ENCODE results near the gene IRAK1.
"Not testable (repeated sequence)": the region's sequence is repeated elsewhere in the genome, so short reads cannot be mapped to it uniquely, and the experiment has no call there.

The IRAK1 gene

DNA sequence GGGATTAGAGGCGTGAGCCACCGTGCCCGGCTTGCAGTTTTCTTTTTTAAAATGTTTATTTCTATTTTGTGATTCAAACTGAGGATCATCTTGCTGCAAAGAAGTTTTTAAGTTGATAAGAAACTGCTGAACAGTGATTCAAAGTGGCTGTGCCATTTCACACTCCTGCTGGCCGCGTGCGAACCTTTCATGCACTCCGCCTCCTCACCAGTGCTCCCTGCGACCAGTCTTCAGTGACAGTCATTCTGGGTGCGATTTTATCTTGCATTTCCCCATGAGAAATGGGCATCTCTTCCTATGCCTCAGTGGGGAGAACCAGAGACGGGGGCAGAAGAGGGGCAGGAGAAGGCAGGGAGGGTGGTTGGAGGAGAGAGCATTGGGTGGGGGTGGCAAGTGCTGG is 25.7 kb downstream of the IRAK1 start:
- no peak for DNase-seq

DNA sequence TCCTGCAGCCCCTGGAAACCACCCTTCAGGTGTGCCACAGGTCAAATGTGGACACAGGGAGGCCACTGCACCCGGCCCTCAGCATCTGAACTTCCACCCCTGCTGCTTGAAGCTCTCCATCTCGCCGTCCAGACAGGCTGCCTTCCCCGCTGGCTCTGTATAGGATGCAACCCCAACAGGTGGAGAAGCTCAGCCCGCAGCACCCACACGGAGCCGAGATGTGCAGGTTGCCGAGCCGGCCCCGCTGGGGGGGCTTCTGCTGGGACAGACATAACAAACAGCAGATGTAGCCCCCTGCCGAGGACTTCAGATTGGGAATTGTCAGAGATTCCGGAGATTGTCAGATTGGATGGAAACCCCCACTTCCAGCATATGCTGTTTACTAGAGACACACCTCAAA is 26.6 kb downstream of the IRAK1 start:
- no peak for DNase-seq

DNA sequence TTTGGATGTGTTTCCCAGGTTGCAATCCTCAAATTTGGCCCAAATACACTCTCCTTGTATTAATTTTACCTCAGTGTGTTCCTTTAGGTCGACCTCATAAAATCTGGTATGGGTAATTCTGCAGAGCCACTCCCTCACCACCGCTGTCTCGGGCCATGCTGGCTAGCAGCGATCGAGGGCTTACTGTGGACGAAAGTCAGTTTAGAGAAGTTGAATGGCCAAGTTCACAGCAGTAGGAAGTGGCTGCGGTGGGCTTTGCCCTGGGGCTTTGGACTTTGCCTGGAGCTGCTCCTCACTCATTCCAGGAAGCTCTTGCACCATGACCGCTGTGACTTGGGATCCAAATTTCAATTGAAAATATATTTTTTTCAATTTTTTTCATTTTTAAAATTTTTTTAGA is 27.5 kb downstream of the IRAK1 start:
- DNase-seq = no peak

DNA sequence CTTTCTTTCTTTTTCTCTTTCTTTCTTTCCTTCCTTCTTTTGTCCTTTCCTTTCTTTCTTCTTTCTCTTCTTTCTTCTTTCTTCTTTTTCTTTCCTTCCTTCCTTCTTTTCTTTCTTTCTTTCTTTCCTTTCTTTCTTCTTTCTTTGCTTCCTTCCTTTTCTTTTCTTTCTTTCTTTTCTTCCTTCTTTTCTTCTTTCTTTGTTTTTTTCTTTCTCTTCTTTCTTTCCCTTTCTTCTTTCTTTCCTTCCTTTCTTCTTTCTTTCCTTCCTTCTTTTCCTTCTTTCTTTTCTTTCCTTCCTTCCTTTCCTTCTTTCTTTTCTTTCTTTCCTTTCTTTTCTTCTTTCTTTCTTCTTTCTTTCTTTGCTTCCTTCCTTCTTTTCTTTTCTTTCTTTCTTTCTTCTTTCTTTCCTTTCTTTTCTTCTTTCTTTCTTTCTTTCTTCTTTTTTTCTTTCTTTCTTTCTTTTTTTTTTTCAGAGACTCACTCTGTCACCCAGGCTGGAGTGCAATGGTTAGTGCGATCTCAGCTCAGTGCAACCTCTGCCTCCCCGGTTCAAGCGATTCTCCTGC is 28.6 kb downstream of the IRAK1 start:
- no peak for DNase-seq

DNA sequence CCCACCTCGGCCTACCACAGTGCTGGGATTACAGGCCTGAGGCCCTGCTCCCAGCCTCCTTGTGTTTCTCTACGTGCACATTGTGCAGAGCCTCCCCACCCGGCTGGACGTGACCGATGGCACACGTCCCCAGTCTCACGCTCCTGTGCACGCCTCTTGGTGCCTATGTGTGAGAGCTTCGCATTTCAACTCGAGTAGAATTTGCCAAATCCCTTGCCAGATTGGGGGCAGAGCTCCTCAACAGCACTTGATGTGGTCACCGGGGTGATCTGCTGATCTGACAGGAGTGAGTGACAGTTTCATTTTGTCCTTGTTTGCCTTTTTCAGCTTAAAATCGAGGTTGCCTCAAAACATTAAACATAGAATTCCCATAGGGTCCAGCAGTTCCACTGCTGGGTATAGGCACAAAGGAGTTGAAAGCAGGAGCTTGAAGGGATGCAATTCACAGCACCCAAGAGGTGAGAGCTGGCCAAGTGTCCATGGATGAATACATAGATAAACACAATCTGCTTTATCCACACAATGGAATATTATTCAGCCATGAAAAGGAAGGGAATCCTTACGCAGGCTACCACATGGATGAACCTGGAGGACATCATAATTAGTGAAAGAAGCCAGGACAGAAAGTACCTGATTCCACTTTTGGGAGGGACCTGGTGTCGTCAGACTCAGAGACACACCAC is 29.6 kb downstream of the IRAK1 start:
- no peak for DNase-seq

DNA sequence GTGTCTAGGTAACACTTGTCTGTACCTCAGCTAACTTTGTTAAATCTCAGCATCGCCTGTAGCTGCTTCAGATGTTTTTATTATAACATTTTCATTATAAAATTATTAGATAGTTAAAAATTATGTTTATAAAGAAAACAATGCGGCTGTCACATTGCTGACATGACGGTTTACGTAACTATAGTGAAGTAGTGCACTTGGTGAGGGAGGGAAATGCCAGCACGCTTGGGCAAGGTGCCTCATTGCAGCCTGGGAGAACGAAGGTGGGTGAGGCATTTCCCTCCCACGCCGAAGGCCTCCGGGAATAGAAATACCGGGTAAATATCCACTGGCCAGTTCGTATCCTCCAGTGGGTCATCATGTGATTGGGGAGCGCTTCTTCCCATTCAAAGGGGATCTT is 31.2 kb downstream of the IRAK1 start:
- no peak for DNase-seq

DNA sequence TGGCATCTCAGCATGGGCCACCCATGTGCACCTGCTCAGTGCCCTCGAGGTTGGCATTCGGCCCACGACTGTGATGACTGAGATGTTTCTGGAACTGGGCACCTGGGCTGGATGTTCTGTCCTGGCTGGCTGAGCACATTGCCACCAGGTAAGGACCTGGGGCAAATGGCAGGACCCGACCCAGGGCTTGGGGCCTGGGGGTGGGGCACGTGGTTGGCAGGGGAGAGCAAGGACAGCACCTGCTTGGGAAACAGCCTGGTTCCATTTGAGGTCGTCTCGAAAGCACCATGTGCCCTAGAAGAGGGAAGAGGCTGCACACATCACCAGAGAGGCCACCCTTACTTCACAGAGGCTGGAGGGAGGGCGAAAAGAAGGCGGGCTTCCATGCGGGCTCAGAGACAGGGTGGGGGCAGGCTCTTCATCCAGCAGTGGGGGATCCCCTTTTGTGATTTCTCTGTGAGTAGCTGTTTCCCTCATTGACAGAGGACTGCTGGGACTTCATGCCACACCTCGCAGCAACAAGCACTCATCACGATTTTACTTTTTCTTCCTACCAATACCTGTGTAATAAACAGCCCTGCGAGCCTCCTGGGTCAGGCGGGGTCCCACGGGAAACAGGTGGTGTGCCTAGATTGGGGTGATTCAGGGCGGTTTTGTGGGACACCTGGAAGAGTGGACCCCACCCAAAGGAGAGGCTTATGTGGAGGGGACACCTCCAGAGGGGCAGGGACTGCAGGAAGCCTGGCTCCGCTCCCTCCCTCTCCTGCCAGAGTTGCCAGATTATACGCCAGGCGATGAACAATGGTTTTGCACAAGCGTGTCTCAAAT is 35.1 kb downstream of the IRAK1 start:
- DNase-seq = no peak

DNA sequence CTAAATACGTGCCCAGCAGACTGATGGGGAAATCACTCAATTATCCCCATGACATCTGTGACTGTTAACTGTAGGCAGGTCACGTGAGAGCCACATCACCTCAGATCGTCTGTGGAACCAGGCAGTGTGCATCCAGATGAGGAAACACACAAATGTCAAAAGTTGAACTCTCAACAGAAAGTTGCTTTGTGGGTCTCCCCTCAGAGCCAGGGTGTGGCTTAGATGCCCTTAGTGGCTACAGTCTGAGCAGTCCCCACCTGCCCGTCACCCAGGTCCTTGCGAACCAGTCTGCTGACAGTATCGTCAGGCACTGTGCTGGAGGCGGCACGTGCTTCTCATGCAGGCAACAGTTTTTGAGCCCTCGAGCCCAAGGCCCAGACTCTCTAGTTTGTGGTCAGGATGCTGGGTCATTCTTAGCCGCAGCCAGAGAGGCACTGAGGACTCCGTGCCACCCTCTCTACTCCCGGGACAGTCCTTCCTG is 36.3 kb downstream of the IRAK1 start:
- no peak for DNase-seq

DNA sequence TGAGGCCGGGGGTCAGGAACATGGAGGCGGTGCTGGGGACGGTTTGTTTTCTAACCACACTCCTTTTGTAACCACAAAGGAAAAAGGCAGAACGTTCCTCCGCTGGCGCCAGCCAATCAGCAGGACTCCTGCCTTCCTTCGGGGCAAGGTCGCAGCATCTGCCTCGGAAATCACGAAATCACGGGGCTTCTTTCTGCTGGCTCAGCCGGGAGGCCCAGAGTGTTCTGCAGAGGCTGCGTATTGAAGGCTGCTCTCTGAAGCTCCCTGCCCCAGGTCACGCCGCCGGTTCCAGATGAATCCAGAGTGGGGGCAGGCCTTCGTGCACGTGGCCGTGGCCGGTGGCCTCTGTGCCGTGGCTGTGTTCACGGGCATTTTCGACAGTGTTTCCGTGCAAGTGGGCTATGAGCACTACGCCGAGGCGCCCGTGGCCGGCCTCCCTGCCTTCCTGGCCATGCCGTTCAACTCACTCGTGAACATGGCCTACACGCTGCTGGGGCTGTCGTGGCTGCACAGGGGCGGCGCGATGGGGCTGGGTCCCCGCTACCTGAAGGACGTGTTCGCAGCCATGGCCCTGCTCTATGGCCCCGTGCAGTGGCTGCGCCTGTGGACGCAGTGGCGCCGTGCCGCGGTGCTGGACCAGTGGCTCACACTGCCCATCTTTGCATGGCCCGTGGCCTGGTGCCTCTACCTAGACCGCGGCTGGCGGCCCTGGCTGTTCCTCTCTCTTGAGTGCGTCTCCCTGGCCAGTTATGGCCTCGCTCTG is 37.8 kb downstream of the IRAK1 start:
- DNase-seq = peak; percentile 41

DNA sequence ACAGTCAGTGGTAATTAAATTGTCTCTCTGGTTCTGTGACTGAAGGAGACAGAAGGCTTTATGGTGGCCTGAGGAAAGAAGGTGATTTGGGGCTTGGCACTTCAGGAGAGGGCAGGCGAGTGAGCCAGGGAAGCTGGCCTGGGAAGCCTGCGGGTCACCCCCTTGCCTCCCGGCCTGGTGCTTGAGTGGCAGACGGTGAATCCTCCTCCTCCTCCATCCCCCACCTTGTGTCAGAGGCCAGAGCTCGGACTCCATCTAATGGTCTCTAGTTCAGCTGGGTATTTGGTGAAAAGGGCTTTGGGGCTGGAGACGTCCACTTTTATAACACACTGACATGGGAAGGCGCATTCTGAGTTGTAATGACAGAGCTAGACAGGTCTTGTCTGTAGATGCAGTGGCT is 38.5 kb downstream of the IRAK1 start:
- no peak for DNase-seq

DNA sequence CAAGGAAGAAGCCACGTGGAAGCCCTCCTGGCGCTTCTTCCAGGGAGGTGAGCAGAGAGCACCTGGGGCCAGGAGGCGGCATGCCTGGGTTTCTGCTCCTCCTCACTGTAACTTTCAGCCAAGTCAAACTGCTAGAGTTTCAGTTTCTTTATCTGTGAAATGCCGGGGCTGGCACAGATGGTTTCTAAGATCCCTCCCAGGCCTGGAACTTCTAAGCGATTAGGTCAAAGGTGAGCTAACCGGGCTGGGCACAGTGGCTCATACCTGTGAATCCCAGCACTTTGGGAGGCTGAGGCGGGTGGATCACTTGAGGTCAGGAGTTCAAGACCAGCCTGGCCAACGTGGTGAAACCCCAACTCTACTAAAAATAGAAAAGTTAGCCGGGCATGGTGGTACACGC is 39.3 kb downstream of the IRAK1 start:
- not testable (repeated sequence) for DNase-seq

DNA sequence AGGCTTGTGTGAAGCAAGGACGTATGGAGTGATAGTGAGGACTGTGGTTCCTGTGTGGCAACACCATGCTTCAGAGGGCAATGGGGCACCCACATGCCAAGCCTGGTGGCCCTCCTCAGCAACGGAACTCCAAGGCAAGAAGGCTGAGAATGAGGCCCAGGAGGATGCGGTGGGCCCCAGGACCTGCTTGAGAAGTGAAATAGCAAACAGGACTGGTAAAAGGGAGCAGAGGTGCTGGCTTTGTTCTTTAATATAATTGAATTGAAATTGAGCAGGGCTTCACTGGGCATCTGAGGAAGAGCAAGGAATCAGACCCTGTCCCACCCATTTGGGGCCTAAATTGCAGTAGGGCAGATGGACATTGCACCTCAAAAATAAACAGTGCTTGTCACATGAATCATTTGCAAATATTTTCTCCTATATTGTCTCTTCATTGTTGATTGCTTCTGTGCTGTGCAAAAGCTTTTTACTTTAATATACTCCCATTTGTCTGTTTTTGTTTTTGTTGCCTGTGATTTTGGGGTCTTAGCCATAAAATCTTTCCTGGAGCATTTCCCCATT is 44.9 kb downstream of the IRAK1 start:
- DNase-seq = no peak

DNA sequence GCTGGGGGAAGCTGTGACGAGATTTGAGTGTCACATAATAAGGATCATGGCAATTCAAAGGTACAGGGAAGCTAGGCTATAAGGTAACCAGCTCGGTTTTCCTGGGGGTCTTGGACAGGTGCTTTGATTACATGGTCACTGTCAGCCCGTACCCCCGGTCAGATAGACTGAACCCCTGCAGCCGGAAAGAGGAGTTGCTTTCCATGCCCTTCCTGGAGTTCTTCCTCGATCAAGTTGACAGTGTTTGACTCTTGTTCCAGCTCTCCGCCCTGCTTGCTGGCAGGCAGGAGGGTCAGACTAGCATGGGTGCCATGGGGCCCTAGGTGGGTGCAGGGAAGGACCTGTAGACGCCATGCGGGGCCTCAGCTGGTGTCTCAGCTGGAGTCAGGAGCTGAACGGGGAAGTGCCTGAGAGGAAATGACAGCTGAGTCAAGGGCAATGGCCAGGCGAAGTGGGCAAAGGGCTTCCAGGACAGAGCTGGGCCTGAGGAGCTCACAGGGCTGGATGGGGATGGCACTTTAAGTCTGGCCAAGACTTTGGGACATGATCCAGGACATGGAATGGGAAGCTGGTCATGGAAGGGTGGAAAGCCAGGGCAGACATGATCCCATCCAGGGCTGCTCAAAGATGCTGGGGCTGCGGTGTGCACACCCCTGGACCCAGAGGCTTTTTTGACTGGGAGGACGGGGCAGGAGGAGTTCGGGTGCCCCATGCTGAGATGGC is 45.5 kb downstream of the IRAK1 start:
- no peak for DNase-seq

DNA sequence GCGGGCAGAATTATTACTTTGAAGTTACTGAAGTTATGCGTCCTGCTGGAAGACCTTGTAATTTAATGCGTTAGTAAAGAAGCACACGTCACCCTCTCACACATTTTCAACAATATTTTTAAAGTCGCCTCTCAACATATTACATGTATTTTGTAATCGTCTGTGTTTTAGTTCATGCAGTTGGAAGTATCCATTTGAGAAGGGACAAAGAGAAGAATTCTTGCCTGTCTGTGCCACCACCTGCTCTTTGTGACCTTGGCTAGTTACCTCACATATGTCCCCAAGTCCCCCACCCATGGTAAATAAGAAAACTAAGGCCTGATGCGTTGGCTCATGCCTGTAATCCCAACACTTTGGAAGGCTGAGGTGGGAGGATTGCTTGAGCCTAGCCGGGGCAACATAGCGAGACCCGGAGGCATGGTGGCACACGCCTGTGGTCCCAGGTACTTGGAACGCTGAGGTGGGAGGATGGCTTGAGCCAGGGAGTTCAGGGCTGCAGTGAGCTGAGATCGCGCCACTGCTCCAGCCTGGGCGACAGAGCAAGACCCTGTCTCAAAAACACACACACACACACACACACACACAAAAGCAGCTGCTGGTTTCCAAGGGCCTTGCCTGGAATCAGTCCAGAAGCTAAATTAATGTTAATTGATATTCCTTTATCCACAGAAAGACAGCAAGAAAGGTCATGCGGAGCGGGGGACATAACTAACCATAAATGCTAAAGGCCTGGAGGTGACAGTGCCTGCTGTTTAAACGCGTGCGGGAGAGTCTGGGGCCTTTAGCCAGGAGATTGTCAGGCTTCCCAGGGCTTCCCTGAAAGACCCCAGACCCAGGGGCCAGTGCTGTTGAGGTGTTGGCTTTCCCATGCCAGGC is 46.3 kb downstream of the IRAK1 start:
- DNase-seq = no peak

DNA sequence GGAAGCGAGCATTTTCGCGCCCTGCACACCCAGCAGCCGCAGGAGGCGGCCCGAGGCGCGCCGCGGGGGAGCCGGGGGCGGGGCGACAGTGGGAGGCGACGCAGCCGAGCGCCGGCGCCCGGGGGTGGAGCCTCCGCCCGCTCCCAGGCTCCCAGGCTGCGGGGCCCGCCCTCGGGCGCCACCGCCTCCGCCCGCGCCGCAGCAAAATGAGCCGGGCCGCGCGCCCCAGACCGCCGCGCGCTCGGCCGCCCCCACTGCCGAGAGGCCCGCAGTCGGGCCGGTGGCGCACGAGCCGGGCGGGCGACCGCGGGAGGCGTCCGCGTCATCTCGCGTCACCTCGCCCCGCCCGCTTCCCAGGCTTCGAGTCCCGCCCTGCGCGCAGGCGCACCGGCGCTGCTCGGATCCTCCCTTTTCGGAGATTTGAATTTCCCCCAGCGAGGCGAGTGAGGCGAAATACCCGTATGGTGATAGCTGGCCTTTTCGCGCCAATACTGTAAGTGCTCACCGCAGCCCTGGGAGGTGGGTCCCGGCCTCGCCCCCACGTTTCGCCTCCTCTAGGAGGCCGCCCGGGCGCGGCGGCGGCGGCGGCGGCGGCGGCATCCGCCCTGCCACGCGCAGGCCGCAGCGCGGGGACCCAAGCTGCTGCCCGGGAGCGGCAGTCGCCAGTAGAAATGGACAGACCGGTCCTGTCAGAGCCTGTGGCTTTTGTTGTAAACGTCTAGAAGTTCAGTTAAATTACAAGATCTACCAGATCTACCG is 47.2 kb downstream of the IRAK1 start, which contains the start of gene TMEM187:
TMEM187 (plus strand) TSS at position 387 of the 759 bp plus-strand sequence. CDS start 9,309 bp downstream, outside the sequence.
- peak; percentile 84 for DNase-seq

DNA sequence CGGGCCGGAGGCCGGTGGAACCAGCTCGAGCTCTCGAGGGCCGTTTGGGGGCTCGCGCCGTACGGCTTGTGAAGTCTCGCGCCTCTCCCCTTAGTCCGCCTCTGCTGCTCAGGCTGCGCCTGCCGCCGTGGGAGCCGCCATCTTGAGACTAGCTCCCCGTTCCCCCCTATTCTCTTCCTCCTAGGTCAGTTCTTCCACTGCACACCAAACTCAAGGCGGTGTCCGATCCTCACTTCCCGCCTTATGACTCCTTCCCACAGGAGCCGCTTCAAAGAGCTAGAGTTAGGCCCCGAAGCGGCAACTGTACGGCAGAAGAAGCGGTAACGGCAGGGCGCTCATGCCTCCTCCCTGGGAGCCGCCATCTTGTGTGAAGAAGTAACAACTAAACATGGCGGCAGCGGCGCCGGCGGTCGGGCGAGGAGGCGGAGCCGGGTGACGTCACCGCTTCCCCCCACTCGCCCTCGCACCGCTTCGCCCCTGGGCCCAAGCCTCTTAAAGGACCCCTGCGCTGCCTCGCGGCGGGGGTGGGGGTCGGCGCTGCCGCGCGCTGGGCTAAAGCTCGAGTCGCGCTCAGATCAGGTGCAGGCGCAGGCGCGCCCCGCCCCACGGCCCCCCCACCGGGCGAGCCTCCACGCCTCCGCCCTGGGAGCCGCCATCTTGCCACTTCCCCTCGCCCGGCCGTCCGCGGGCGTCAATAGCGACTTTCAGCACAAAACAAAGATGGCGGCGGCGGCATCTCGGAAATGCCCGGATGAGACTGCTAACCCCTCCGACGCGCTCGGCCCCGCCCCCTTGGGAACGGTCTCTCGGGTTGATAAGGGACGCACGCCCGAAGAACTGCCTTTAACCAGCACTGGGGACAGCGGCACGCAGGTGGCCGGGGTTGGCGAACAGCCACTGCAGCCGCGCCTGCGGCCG is 48.0 kb downstream of the IRAK1 start, which contains the start of gene HCFC1:
HCFC1 (minus strand) TSS at position 369 of the 918 bp plus-strand sequence. CDS start 978 bp downstream, outside the sequence.
- DNase-seq = peak; percentile 88

DNA sequence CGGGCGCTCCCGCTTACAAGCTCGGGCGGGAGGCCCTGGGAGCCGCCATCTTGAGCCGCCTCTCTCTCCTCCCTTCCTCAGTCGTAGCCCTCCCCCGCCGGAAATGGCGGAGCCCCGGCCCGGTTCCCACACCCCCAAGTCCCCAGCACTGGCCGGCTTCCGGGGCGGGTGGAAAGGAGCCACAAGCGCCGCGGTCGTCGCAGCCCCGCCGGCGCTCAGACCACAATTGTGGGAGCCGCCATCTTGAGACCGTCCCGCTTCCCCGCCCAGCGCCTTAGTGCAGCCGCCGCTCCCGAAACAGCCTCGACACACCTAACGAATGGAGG is 48.6 kb downstream of the IRAK1 start:
- DNase-seq = peak; percentile 86

DNA sequence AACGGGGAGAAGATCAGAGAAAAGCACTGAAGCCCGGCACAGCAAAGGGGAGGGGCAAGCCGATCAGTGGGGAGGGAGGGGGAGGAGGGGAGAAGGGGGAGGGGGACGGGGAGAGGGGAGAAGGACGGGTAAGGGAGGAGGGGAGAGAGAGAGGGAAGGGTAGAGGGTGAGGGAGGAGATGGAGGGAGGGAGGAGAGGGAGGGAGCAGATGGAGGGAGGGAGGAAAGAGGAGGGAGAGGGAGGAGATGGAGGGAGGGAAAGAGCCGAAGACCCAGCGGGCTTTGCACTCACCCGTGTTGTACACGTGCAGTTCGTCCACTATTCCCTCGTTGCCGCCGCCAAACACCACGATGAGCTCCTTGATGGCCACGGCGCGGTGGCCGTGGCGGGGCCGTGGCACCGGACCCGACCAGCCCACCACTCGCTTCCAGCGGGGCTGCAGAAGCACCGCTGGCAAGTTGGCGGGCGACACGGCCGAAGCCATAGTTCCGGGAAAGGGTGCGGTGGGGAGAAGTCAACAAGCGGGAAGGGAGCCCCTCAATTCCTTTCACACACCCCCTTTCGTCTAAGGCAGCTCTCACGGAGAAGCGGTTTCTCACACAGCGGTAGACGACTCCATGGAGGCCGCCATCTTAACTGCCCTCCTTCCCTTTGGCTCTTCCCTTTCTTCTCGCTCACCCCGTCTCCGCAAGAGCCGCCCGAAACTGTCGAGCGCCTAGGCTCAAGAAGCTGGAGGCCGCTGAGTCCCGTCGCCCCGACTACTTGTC is 49.2 kb downstream of the IRAK1 start:
- no peak for DNase-seq

Measured in T-helper 9 cell (primary cell).